Measurements from ENCODE around the gene AKR1C4.
"Not testable (repeated sequence)": the region's sequence is repeated elsewhere in the genome, so short reads cannot be mapped to it uniquely, and the experiment has no call there.

Gene AKR1C4

GRCh38 chr10:5196702-5197113, at the start of gene AKR1C4:
Gene AKR1C4 (plus strand): TSS chr10:5196837. CDS start chr10:5196868, 31 bp downstream.
- DNase-seq: no peak

- DNase-seq: no peak
Observed at GRCh38 chr10:5146920-5147254, 49.8 kb upstream of the AKR1C4 start.

- no peak for DNase-seq
Observed at GRCh38 chr10:5147255-5147980, 49.2 kb upstream of the AKR1C4 start.

- DNase-seq: no peak
Observed at GRCh38 chr10:5147981-5148677, 48.5 kb upstream of the AKR1C4 start.

GRCh38 chr10:5148678-5149032, 48.0 kb upstream of the AKR1C4 start:
- DNase-seq: no peak

GRCh38 chr10:5151076-5151475, 45.6 kb upstream of the AKR1C4 start:
- no peak for DNase-seq

GRCh38 chr10:5155951-5156350, 40.7 kb upstream of the AKR1C4 start:
- DNase-seq: no peak

- no peak for DNase-seq
Observed at GRCh38 chr10:5157501-5157900, 39.1 kb upstream of the AKR1C4 start.

- no peak for DNase-seq
Observed at GRCh38 chr10:5159126-5159525, 37.5 kb upstream of the AKR1C4 start.

- DNase-seq: no peak
Observed at GRCh38 chr10:5163487-5163886, 33.1 kb upstream of the AKR1C4 start.

GRCh38 chr10:5165738-5166137, 30.9 kb upstream of the AKR1C4 start:
- DNase-seq: no peak

GRCh38 chr10:5168897-5169420, 27.7 kb upstream of the AKR1C4 start:
- DNase-seq: no peak

GRCh38 chr10:5175581-5175980, 21.1 kb upstream of the AKR1C4 start:
- DNase-seq: not testable (repeated sequence)

- not testable (repeated sequence) for DNase-seq
Observed at GRCh38 chr10:5180503-5180902, 16.1 kb upstream of the AKR1C4 start.

- DNase-seq: no peak
Observed at GRCh38 chr10:5183923-5184322, 12.7 kb upstream of the AKR1C4 start.

- no peak for DNase-seq
Observed at GRCh38 chr10:5184987-5185775, 11.5 kb upstream of the AKR1C4 start, which contains the start of gene AKR1C8. Gene AKR1C8 (minus strand): TSS chr10:5185150. CDS start chr10:5185104, 46 bp downstream.

- DNase-seq: no peak
Observed at GRCh38 chr10:5187867-5188266, 8.8 kb upstream of the AKR1C4 start.

- DNase-seq: no peak
Observed at GRCh38 chr10:5188358-5188757, 8.3 kb upstream of the AKR1C4 start.

- no peak for DNase-seq
Observed at GRCh38 chr10:5194431-5194830, 2.2 kb upstream of the AKR1C4 start.

GRCh38 chr10:5195727-5196374, 786 bp upstream of the AKR1C4 start:
- DNase-seq: no peak

GRCh38 chr10:5198386-5198785, 1.7 kb downstream of the AKR1C4 start:
- no peak for DNase-seq

GRCh38 chr10:5199398-5199797, 2.8 kb downstream of the AKR1C4 start:
- no peak for DNase-seq

GRCh38 chr10:5206799-5207198, 10.2 kb downstream of the AKR1C4 start:
- no peak for DNase-seq
